Activated naive CD4-positive, alpha-beta T cell treated with anti-CD3 and anti-CD28 coated beads, Interleukin-2, amount 10 ng/mL, durations not matched to agents 7 days and 5 days (primary cell): Measurements from ENCODE around the gene BAZ2A.
"Not testable (repeated sequence)": the region's sequence is repeated elsewhere in the genome, so short reads cannot be mapped to it uniquely, and the experiment has no call there.

Experiments used
- CTCF ChIA-PET: fragments of 350-600 bp; sonication (Branson Sonifier 250); formaldehyde crosslinking; loops from one replicate; lab custom pipeline; 2021; ENCODE audit warnings: antibody characterized with exemption; lab: Charles Lee
- DNase-seq: peaks from one replicate; pipeline ENCODE4 v3.0.0-alpha.2; 2020
- H3K27ac Mint-ChIP-seq: one replicate; pipeline ENCODE4 v1.8.0; 2021; ENCODE audit warnings: mild to moderate bottlenecking, moderate library complexity, mixed read lengths
- H3K27me3 Mint-ChIP-seq: one replicate; pipeline ENCODE4 v1.8.0; 2021; ENCODE audit warnings: mild to moderate bottlenecking, mixed read lengths
- H3K36me3 Mint-ChIP-seq: one replicate; pipeline ENCODE4 v1.8.0; 2021; ENCODE audit warnings: mixed read lengths
- H3K4me1 Mint-ChIP-seq: one replicate; pipeline ENCODE4 v1.8.0; 2021; ENCODE audit warnings: mixed read lengths
- H3K4me3 Mint-ChIP-seq: one replicate; pipeline ENCODE4 v1.8.0; 2021; ENCODE audit warnings: mild to moderate bottlenecking, moderate library complexity, mixed read lengths
- H3K9me3 Mint-ChIP-seq: one replicate; pipeline ENCODE4 v1.8.0; 2021; ENCODE audit warnings: mixed read lengths

BAZ2A gene

DNA sequence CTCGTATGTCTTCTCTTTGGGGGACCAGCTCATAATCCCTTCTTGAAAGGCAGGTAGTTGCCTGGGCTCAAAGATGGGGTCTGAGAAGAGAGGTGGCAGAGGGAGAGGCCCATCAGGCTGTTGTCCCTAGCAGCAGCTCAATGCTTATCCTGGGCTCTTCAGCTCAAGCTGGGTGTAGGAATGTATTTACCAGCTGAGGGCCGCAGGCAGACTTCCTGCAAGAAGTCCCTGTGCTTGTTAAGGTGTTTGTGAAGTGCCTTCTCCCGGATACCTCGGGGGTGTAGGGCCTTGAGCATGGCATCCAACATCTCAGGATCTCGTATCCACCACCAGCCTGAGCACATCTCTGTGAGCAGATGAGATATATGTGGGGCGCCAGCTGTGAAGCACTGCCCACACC lies 29.4 kb downstream of the BAZ2A start:
- CTCF ChIA-PET, result interaction anchor here (0.8 to 3.2 kb wide), 4 partner anchors 10 to 99 kb away, joined by 3 to 31 read pairs (median 12); no protein-coding TSS in a partner anchor
- peaks cover 72% of the 10 kb centered on the region for H3K36me3 Mint-ChIP-seq
- no peaks in the 10 kb centered on the region for H3K27me3 Mint-ChIP-seq
- H3K4me1 Mint-ChIP-seq, result peaks cover 2% of the 10 kb centered on the region
- H3K27ac Mint-ChIP-seq, result no peak overlapping the region
- no peak for DNase-seq
- H3K4me3 Mint-ChIP-seq, result no peak overlapping the region
- H3K9me3 Mint-ChIP-seq, result no peaks in the 10 kb centered on the region

DNA sequence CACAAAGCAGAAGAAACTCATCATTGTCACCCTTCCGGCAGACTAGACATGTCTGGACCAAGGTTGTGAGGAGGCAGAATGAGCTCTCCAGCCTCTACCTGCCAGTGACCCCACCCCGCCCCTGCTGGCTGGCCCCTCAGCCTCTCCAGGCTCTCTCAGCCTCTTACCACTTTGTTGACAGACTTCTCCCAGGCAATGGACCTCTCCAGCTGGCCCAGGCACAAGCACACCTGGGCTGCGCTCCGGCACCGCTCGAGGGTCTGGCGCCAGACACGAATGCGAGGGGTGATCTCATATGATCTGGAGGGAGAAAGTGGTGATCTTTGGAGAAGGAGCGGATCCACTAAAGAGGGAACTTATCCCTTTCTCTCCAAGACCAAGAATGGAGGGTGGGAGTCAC lies 30.3 kb downstream of the BAZ2A start:
- CTCF ChIA-PET, result interaction anchor here (1.2 kb wide), 1 partner anchor 37 kb away, joined by 4 read pairs; no protein-coding TSS in a partner anchor
- Mint-ChIP-seq H3K4me1 (peaks cover 2% of the 10 kb centered on the region), H3K36me3 (peaks cover 66% of the 10 kb centered on the region), H3K27me3 (no peaks in the 10 kb centered on the region), H3K27ac (no peak overlapping the region), H3K4me3 (no peak overlapping the region), H3K9me3 (no peaks in the 10 kb centered on the region)
- DNase-seq, result no peak

GRCh38 chr12:56599041-56599440 lies 31.1 kb downstream of the BAZ2A start:
- Mint-ChIP-seq H3K4me1 (peaks cover 2% of the 10 kb centered on the region), H3K9me3 (no peaks in the 10 kb centered on the region), H3K36me3 (peaks cover 59% of the 10 kb centered on the region), H3K27ac (no peak overlapping the region), H3K27me3 (no peaks in the 10 kb centered on the region), H3K4me3 (no peak overlapping the region)
- no peak for DNase-seq
- CTCF ChIA-PET, result interaction anchor here (0.9 to 1.2 kb wide), 2 partner anchors 38 to 85 kb away, joined by 4 to 5 read pairs; no protein-coding TSS in a partner anchor

- no peak overlapping the region for H3K27ac Mint-ChIP-seq
Measured at GRCh38 chr12:56596815-56597214, 33.3 kb downstream of the BAZ2A start.

DNA sequence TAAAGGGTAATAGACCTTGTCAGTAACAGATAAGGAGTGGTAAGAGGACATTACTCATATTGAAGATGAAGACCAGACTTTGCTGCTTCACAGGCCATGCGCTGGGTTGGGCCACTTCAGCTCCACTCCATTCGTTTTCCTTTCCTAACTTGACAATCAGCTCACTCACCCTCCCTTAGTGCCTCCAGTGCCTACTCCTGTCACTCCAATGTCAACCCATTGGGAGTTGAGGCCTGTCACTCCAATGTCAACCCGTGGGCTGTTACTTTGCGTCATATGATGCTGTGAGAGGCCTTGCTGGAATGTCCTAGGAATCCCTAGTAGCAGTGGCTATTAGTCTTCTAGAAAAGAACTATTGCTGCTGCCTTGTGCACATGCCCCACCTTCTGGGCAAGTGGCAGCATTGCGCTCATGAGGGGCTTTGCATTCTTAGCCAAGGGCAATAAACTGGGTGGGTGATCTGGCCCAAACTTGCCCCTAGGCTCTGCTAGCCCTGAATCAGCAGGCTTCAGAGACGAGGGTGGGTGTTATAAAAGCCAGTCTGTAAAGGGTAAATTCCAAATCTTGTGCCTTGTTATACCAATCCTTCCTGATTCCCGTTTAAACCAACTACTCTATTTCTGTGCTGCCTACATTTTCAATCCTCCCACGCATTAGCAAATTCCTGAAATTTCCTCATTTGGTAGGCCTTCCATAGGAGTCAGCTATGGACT lies 36.1 kb downstream of the BAZ2A start:
- Mint-ChIP-seq H3K27ac (no peak overlapping the region), H3K9me3 (no peaks in the 10 kb centered on the region), H3K4me3 (no peak overlapping the region), H3K4me1 (peaks cover 4% of the 10 kb centered on the region), H3K36me3 (peaks cover 17% of the 10 kb centered on the region), H3K27me3 (peaks cover 6% of the 10 kb centered on the region)
- CTCF ChIA-PET, result interaction anchor here (0.6 to 6.6 kb wide), 10 partner anchors 13 to 92 kb away, joined by 3 to 47 read pairs (median 5); no protein-coding TSS in a partner anchor
- peak; percentile 72 for DNase-seq

More at GRCh38 chr12:56596815-56597214, 33.3 kb downstream of the BAZ2A start:
- H3K36me3 Mint-ChIP-seq, result peaks cover 42% of the 10 kb centered on the region
- no peaks in the 10 kb centered on the region for H3K27me3 Mint-ChIP-seq
- CTCF ChIA-PET, result interaction anchor here (1.2 kb wide), 1 partner anchor 95 kb away, joined by 3 read pairs; no protein-coding TSS in a partner anchor
- H3K9me3 Mint-ChIP-seq, result no peaks in the 10 kb centered on the region
- H3K4me1 Mint-ChIP-seq, result peaks cover 2% of the 10 kb centered on the region
- no peak for DNase-seq
- H3K4me3 Mint-ChIP-seq, result no peak overlapping the region

- Mint-ChIP-seq H3K4me1 (peaks cover 4% of the 10 kb centered on the region), H3K27me3 (peaks cover 6% of the 10 kb centered on the region), H3K27ac (peak overlapping the region; percentile 56), H3K36me3 (peaks cover 4% of the 10 kb centered on the region), H3K9me3 (no peaks in the 10 kb centered on the region), H3K4me3 (no peak overlapping the region)
- DNase-seq, result no peak
- CTCF ChIA-PET, result interaction anchor here (0.9 to 6.6 kb wide), 9 partner anchors 9 to 81 kb away, joined by 3 to 47 read pairs (median 15); no protein-coding TSS in a partner anchor
Measured at GRCh38 chr12:56591961-56592360, 38.2 kb downstream of the BAZ2A start.

DNA sequence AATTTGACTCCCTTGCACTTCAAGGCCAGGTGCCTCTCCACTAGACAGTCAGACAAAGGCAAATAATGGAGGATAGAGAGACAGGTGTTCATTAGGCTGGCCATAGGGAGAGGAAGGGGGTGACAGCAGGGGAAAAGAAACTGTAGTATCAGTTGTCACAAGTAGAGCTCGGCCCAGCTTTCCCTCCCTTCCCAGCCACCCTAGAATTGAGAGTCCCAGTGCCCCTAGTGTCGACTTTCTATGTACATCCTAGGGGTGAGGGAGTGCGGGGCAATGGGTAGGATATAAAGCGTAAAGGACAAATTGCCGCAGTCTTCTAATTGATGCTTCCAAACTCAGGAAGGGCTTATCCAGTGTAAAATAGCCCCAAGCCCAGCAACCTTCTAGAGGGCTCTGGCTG lies 39.0 kb downstream of the BAZ2A start:
- Mint-ChIP-seq H3K36me3 (peaks cover 2% of the 10 kb centered on the region), H3K4me1 (peaks cover 4% of the 10 kb centered on the region), H3K4me3 (no peak overlapping the region), H3K9me3 (no peaks in the 10 kb centered on the region), H3K27me3 (peaks cover 6% of the 10 kb centered on the region), H3K27ac (no peak overlapping the region)
- no peak for DNase-seq
- CTCF ChIA-PET, result interaction anchor here (0.5 to 6.6 kb wide), 10 partner anchors 10 to 81 kb away, joined by 3 to 47 read pairs (median 10); no protein-coding TSS in a partner anchor

GRCh38 chr12:56590237-56590830 lies 39.8 kb downstream of the BAZ2A start:
- H3K36me3 Mint-ChIP-seq, result peaks cover 2% of the 10 kb centered on the region
- peaks cover 6% of the 10 kb centered on the region for H3K27me3 Mint-ChIP-seq
- no peak overlapping the region for H3K4me3 Mint-ChIP-seq
- peaks cover 2% of the 10 kb centered on the region for H3K4me1 Mint-ChIP-seq
- CTCF ChIA-PET, result interaction anchor here (0.5 to 6.6 kb wide), 12 partner anchors 9 to 399 kb away, joined by 3 to 47 read pairs (median 7); partner anchors contain the start of gene RBMS2
- H3K27ac Mint-ChIP-seq, result no peak overlapping the region
- H3K9me3 Mint-ChIP-seq, result no peaks in the 10 kb centered on the region
- peak; percentile 50 for DNase-seq

GRCh38 chr12:56589783-56590182 lies 40.3 kb downstream of the BAZ2A start:
- no peak for DNase-seq
- Mint-ChIP-seq H3K27ac (no peak overlapping the region), H3K27me3 (peaks cover 6% of the 10 kb centered on the region), H3K4me1 (peaks cover 2% of the 10 kb centered on the region), H3K4me3 (no peak overlapping the region), H3K9me3 (no peaks in the 10 kb centered on the region), H3K36me3 (peaks cover 2% of the 10 kb centered on the region)
- CTCF ChIA-PET, result interaction anchor here (0.8 to 6.6 kb wide), 9 partner anchors 9 to 398 kb away, joined by 3 to 47 read pairs (median 15); partner anchors contain the start of gene RBMS2

DNA sequence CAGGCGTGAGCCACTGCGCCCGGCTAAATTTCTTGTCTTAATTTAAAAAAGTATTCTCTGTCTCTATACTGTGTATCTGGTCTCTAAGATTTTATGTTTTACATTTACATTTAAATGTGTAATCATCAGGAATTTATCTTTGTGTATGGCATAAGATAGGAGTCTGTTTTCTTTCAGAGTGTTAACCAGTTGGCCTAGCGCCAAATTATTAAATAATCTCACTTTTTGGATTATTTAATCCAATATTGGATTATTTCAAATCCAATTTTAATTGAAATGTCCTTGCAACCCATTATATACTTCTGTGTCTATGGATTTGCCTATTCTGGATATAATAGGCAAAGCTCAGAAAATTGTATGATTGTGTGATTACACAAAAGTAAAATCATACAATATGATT lies 45.0 kb downstream of the BAZ2A start:
- Mint-ChIP-seq H3K27ac (no peak overlapping the region), H3K4me3 (no peak overlapping the region), H3K36me3 (no peaks in the 10 kb centered on the region), H3K27me3 (peaks cover 1% of the 10 kb centered on the region), H3K9me3 (no peaks in the 10 kb centered on the region), H3K4me1 (peaks cover 28% of the 10 kb centered on the region)
- no peak for DNase-seq
- CTCF ChIA-PET, result interaction anchor here (0.6 to 1.6 kb wide), 2 partner anchors 12 to 94 kb away, joined by 3 to 4 read pairs; no protein-coding TSS in a partner anchor

DNA sequence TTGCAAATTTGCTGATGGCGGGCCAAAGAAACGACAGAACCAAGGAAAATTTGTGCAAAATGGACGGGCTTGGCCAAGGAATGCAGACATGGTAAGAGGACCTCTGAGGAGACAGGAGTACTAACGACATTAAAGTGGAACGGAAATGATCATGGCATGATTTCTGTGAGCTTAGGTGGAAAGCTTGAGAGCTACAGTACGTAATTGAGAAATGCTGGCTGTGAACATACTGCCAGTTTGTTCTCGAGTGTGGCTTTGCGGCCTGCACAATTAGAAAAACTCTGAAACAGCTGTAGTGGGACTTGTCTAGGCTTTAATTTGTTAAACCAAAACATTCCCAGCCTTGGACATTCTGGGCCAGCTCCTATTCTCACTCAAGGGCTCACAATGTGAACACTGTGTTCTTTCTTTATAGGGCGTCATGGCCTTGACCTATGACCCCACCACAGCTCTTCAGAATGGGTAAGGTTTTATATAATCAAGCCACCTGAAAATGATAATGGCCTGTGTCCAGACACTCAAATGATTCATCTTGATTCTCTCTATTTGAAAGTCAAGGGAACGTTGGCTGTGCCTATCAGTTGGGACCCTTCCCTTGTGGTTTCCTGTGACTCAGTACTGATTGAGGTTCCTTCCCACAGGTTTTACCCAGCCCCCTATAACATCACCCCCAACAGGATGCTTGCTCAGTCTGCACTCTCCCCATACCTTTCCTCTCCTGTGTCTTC lies 48.5 kb downstream of the BAZ2A start:
- H3K4me1 Mint-ChIP-seq, result peaks cover 27% of the 10 kb centered on the region
- CTCF ChIA-PET, result interaction anchor here (0.6 to 2.3 kb wide), 8 partner anchors 9 to 424 kb away, joined by 3 to 15 read pairs (median 6); no protein-coding TSS in a partner anchor
- no peaks in the 10 kb centered on the region for H3K27me3 Mint-ChIP-seq
- peak overlapping the region; percentile 81 for H3K27ac Mint-ChIP-seq
- peak; percentile 28 for DNase-seq
- H3K4me3 Mint-ChIP-seq, result no peak overlapping the region
- H3K9me3 Mint-ChIP-seq, result no peaks in the 10 kb centered on the region
- no peaks in the 10 kb centered on the region for H3K36me3 Mint-ChIP-seq

DNA sequence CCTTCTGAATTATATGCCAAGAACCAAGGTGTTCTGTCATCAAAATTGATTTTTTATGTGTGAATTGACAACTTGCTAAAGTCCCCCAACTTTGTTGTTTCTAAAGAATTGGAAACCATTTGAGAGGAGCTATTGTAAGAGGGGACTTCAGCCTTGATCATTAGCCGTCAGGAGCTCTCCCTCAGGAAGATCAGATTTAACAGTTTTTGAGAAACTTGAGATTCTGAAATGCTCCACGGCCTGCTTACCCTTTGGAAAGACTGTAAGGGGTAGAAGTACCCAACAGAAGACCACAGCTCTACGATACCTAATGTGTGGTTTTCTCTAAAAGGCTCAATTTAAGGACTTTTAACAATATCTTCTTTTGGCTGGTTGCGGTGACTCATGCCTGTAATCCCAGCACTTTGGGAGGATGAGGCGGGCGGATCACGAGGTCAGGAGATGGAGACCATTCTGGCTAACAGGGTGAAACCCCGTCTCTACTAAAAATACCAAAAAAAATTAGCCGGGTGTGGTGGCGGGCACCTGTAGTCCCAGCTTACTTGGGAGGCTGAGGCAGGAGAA lies 51.1 kb downstream of the BAZ2A start:
- Mint-ChIP-seq H3K36me3 (no peaks in the 10 kb centered on the region), H3K9me3 (no peaks in the 10 kb centered on the region), H3K27me3 (no peaks in the 10 kb centered on the region), H3K4me3 (no peak overlapping the region), H3K27ac (no peak overlapping the region), H3K4me1 (peaks cover 27% of the 10 kb centered on the region)
- no peak for DNase-seq
- CTCF ChIA-PET, result interaction anchor here (7.9 kb wide), 1 partner anchor 65 kb away, joined by 66 read pairs; no protein-coding TSS in a partner anchor

GRCh38 chr12:56577248-56577647 lies 52.9 kb downstream of the BAZ2A start:
- not testable (repeated sequence) for H3K4me3 Mint-ChIP-seq, DNase-seq, H3K27me3 Mint-ChIP-seq, H3K36me3 Mint-ChIP-seq, H3K9me3 Mint-ChIP-seq, H3K27ac Mint-ChIP-seq
- CTCF ChIA-PET, result interaction anchor here (1.1 to 7.9 kb wide), 4 partner anchors 14 to 81 kb away, joined by 3 to 66 read pairs (median 12); no protein-coding TSS in a partner anchor
- H3K4me1 Mint-ChIP-seq, result peaks cover 17% of the 10 kb centered on the region
